ENCODE results near the gene MAMSTR.

The MAMSTR gene

DNA sequence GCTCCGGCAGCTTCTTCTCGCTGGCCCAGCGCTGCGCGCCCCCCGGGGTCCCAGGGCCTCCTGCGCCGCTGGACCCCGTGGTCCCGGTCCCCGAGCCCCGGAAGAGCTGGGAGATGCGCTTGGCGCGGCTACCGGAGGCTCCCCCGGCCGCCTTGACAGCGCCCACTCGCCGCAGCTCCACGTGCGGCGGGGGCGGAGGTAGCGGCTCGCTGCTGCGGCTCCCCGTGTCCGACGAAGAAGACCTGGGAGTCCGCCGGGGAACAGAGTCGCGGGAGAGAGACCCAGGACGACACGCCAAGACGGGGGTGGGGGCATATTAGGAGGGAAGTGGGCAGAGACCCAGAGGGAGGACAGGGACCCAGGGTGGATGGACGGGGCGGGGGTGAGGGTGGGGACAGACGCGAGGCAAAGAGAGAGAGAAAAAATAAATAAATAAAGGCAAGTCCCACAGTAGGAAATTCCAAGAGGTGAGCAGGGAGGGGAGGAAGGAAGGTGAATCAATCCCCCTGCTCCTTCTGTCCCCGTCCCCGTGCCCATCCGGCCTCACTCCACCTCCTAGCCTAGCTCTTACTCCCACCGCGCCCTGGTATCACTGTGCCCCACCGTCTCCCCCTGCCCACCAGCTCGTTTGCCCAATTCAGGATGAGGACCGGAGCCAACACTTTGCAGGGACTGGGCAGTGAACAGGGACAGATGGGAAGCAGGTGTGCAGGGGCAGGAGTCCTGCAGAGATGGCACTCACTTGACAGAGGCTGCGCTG, 20.1 kb upstream of the MAMSTR start:
- Histone ChIP-seq H3K9me3 (ENCODE audit: severe bottlenecking) (no peaks in the 10 kb centered on the region), H3K36me3 (ENCODE audit: low read depth) (no peaks in the 10 kb centered on the region), H3K4me1 (ENCODE audit: insufficient read depth, poor library complexity, severe bottlenecking) (peaks cover 11% of the 10 kb centered on the region), H3K4me3 (ENCODE audit: severe bottlenecking) (peak overlapping the region; percentile 42), H3K27ac (ENCODE audit: poor library complexity, severe bottlenecking) (no peak overlapping the region), H3K27me3 (ENCODE audit: insufficient read depth, poor library complexity, severe bottlenecking) (no peaks in the 10 kb centered on the region)
- DNase-seq (ENCODE audit: low spot score), result no peak
- no peak for ATAC-seq (ENCODE audit: low read depth)
- TF ChIP-seq, protein P1, sequence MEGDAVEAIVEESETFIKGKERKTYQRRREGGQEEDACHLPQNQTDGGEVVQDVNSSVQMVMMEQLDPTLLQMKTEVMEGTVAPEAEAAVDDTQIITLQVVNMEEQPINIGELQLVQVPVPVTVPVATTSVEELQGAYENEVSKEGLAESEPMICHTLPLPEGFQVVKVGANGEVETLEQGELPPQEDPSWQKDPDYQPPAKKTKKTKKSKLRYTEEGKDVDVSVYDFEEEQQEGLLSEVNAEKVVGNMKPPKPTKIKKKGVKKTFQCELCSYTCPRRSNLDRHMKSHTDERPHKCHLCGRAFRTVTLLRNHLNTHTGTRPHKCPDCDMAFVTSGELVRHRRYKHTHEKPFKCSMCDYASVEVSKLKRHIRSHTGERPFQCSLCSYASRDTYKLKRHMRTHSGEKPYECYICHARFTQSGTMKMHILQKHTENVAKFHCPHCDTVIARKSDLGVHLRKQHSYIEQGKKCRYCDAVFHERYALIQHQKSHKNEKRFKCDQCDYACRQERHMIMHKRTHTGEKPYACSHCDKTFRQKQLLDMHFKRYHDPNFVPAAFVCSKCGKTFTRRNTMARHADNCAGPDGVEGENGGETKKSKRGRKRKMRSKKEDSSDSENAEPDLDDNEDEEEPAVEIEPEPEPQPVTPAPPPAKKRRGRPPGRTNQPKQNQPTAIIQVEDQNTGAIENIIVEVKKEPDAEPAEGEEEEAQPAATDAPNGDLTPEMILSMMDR (IDR thresholded peaks at IDR 0.05; ENCODE audit: poor library complexity, severe bottlenecking), result no peak

GRCh38 chr19:48738557-48739403, 19.3 kb upstream of the MAMSTR start:
- Histone ChIP-seq H3K27me3 (ENCODE audit: insufficient read depth, poor library complexity, severe bottlenecking) (no peaks in the 10 kb centered on the region), H3K36me3 (ENCODE audit: low read depth) (no peaks in the 10 kb centered on the region), H3K4me3 (ENCODE audit: severe bottlenecking) (peak overlapping the region; percentile 42), H3K9me3 (ENCODE audit: severe bottlenecking) (no peaks in the 10 kb centered on the region), H3K4me1 (ENCODE audit: insufficient read depth, poor library complexity, severe bottlenecking) (peaks cover 11% of the 10 kb centered on the region), H3K27ac (ENCODE audit: poor library complexity, severe bottlenecking) (no peak overlapping the region)
- TF ChIP-seq, protein P1 (IDR thresholded peaks at IDR 0.05; ENCODE audit: poor library complexity, severe bottlenecking), result peak; percentile 77
- DNase-seq (ENCODE audit: low spot score), result peak; percentile 92
- peak; percentile 82 for ATAC-seq (ENCODE audit: low read depth)

GRCh38 chr19:48737360-48737998, 18.0 kb upstream of the MAMSTR start:
- Histone ChIP-seq H3K27me3 (ENCODE audit: insufficient read depth, poor library complexity, severe bottlenecking) (no peaks in the 10 kb centered on the region), H3K4me1 (ENCODE audit: insufficient read depth, poor library complexity, severe bottlenecking) (peaks cover 11% of the 10 kb centered on the region), H3K36me3 (ENCODE audit: low read depth) (no peaks in the 10 kb centered on the region), H3K9me3 (ENCODE audit: severe bottlenecking) (no peaks in the 10 kb centered on the region), H3K4me3 (ENCODE audit: severe bottlenecking) (no peak overlapping the region), H3K27ac (ENCODE audit: poor library complexity, severe bottlenecking) (no peak overlapping the region)
- DNase-seq (ENCODE audit: low spot score) (no peak), ATAC-seq (ENCODE audit: low read depth) (no peak)
- TF ChIP-seq, protein P1 (IDR thresholded peaks at IDR 0.05; ENCODE audit: poor library complexity, severe bottlenecking), result no peak

GRCh38 chr19:48735031-48735615, 15.6 kb upstream of the MAMSTR start:
- ATAC-seq (ENCODE audit: low read depth), result peak; percentile 45; the same call in 2 of the 3 replicates
- TF ChIP-seq, protein P1 (IDR thresholded peaks at IDR 0.05; ENCODE audit: poor library complexity, severe bottlenecking), result no peak
- Histone ChIP-seq H3K9me3 (ENCODE audit: severe bottlenecking) (no peaks in the 10 kb centered on the region), H3K4me3 (ENCODE audit: severe bottlenecking) (peak overlapping the region; percentile 14), H3K27me3 (ENCODE audit: insufficient read depth, poor library complexity, severe bottlenecking) (no peaks in the 10 kb centered on the region), H3K27ac (ENCODE audit: poor library complexity, severe bottlenecking) (no peak overlapping the region), H3K36me3 (ENCODE audit: low read depth) (no peaks in the 10 kb centered on the region), H3K4me1 (ENCODE audit: insufficient read depth, poor library complexity, severe bottlenecking) (no peaks in the 10 kb centered on the region)
- DNase-seq (ENCODE audit: low spot score), result no peak

All from RWPE2 (cell line).